Common myeloid progenitor, CD34-positive (primary cell): ENCODE measurements around the gene LIPG.

ENCODE experiments used
- CTCF ChIA-PET: fragments of 350-600 bp; sonication (Branson Sonifier 250); formaldehyde crosslinking; loops from one replicate; lab custom pipeline; 2021; ENCODE audit warnings: antibody characterized with exemption; lab: Charles Lee
- POLR2A ChIA-PET: fragments of 350-600 bp; sonication (Branson Sonifier 250); formaldehyde crosslinking; loops from one replicate; lab custom pipeline; 2021; ENCODE audit warnings: antibody characterized with exemption; lab: Charles Lee
- DNase-seq, 3 donors: peaks; one replicate each; pipeline versions ENCODE4 v3.0.0 to v3.0.0-alpha.2; 2013
- H3K27ac ChIP-seq, 2 experiments: 1 replicate in 1 of 2; 2 replicates in 1 of 2; pipeline ENCODE4 v1.7.0; 2013; ENCODE audit warnings: inconsistent platforms in 2 of 2, low read length in 2 of 2, mild to moderate bottlenecking in 2 of 2, low read depth in 1 of 2, moderate library complexity in 1 of 2; ENCODE audit not compliant: severe bottlenecking in 2 of 2, insufficient read depth in 1 of 2, poor library complexity in 1 of 2
- H3K27me3 ChIP-seq, 5 experiments: replicated peaks in 2 of 5; 1 replicate in 3 of 5; 2 replicates in 2 of 5; pipeline versions ENCODE4 v1.6.1 to v1.7.0; 2013; ENCODE audit warnings: low read length in 4 of 5, mild to moderate bottlenecking in 2 of 5, moderate library complexity in 2 of 5, inconsistent platforms in 1 of 5; ENCODE audit not compliant: insufficient read depth in 5 of 5, control insufficient read depth in 4 of 5
- H3K36me3 ChIP-seq, 4 experiments: 1 replicate in 2 of 4; 2 replicates in 2 of 4; pipeline versions ENCODE4 v1.6.1 to v1.7.0; 2013; ENCODE audit warnings: low read length in 3 of 4, control low read depth in 1 of 4, mild to moderate bottlenecking in 1 of 4; ENCODE audit not compliant: control insufficient read depth in 4 of 4, insufficient read depth in 4 of 4
- H3K4me1 ChIP-seq, 4 experiments: 1 replicate in 3 of 4; 2 replicates in 1 of 4; pipeline versions ENCODE4 v1.6.1 to v1.7.1; 2013; ENCODE audit warnings: low read length in 3 of 4, mild to moderate bottlenecking in 3 of 4, control low read depth in 1 of 4, inconsistent platforms in 1 of 4, moderate library complexity in 1 of 4; ENCODE audit not compliant: control insufficient read depth in 4 of 4, insufficient read depth in 4 of 4; ENCODE audit errors: control extremely low read depth in 1 of 4
- H3K4me3 ChIP-seq, 7 experiments: 1 replicate in 4 of 7; 2 replicates in 3 of 7; pipeline versions ENCODE4 v1.5.1 to v1.7.0; 2013; ENCODE audit warnings: mild to moderate bottlenecking in 7 of 7, low read length in 6 of 7, moderate library complexity in 6 of 7, inconsistent platforms in 2 of 7, low read depth in 2 of 7, control low read depth in 1 of 7; ENCODE audit not compliant: insufficient read depth in 4 of 7, control insufficient read depth in 1 of 7; ENCODE audit errors: extremely low read depth in 1 of 7
- H3K9me3 ChIP-seq, 5 experiments: 1 replicate in 4 of 5; 2 replicates in 1 of 5; pipeline versions ENCODE4 v1.6.1 to v1.7.1; 2013; ENCODE audit warnings: low read length in 4 of 5, mild to moderate bottlenecking in 2 of 5, inconsistent platforms in 1 of 5, low read depth in 1 of 5, moderate library complexity in 1 of 5; ENCODE audit not compliant: control insufficient read depth in 4 of 5, insufficient read depth in 2 of 5; ENCODE audit errors: control extremely low read depth in 1 of 5
- whole genome bisulfite sequencing: methylation state at CpG from one replicate; pipeline ENCODE4 v1.1.5; 2013; ENCODE audit not compliant: insufficient coverage; 5-methylcytosine and 5-hydroxymethylcytosine counted together

Gene LIPG

DNA sequence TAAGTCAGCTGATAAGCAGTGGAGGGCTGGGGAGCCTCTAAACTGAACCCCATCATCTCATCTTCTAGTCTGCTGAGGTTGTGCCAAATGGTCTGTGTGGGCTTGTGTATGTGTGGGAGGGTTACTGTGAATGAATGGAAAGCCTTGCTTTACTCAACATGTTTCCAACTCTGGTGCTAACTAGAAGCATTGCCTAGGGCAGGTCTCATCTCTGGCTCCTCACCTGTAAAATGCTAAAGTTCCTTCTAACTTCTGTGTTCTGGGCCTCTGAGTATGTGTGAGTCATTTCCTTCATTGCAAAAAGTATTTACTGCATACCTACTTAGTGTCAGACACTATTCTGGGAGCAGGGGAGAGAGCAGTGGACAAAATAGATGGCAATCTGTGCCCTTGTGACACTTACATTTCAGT lies 1.3 kb downstream of the LIPG start:
- no peak overlapping the region for H3K27ac ChIP-seq
- peaks cover 0 to 20% (median 14%) of the 10 kb centered on the region in 4 experiments for H3K4me1 ChIP-seq
- peak in 1 of 3 donors; percentile 16 for DNase-seq
- H3K4me3 ChIP-seq, result no peak overlapping the region
- H3K36me3 ChIP-seq, result no peaks in the 10 kb centered on the region
- no peaks in the 10 kb centered on the region for H3K9me3 ChIP-seq
- ChIA-PET CTCF (interaction anchor here (0.9 to 1.1 kb wide), 2 partner anchors 11 to 99 kb away, joined by 3 to 4 read pairs; no protein-coding TSS in a partner anchor), POLR2A (no interaction called here)
- peaks cover 16 to 80% (median 36%) of the 10 kb centered on the region in 5 experiments for H3K27me3 ChIP-seq

DNA sequence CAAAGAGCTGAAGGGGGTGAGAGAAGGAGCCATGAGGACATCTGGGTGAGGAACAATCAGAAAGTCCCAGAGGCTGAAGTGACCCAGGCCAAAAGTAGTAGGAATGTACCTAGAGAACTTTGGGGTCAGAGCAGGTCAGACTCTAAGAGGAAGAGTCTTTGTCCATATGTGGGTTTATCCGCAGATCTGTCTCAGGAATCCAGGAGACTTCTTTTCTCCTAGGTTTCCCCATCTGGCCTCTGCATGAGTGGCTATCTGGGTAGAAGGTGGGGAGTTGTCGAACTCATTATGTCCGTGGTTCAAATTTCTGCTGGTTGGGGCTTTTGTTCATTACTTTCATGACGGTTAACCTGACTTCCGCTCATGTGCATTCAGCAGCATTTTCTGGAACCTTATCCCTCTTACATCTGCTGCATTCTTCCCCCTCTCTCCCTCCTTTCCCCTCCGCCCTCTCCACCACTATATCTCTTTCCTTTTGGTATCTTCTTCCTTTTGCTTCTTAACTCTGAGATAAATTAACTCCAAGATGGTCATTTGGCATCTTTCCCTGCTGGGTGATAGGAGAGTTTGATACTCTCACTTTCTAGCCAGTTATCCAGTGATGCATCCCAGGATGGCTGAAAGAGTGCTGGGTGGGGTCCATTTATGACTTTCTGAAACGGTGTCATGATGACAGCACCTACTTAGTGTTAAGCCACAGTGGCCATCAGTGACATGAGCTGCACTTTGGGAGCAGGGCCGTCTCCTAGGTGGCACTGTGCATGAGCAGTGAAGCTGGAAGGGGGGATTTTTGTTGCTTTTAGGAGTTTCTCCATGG lies 2.1 kb downstream of the LIPG start:
- CTCF ChIA-PET, result interaction anchor here (1.1 kb wide), 1 partner anchor 100 kb away, joined by 4 read pairs; no protein-coding TSS in a partner anchor
- no peak for DNase-seq
- H3K36me3 ChIP-seq, result no peaks in the 10 kb centered on the region
- peaks cover 0 to 20% (median 14%) of the 10 kb centered on the region in 4 experiments for H3K4me1 ChIP-seq
- no peaks in the 10 kb centered on the region for H3K9me3 ChIP-seq
- WGBS, result 86% methylated on average over 7 of the region's 8 CpGs
- POLR2A ChIA-PET, result no interaction called here
- no peak overlapping the region for H3K27ac ChIP-seq
- peaks cover 16 to 75% (median 36%) of the 10 kb centered on the region in 5 experiments for H3K27me3 ChIP-seq
- H3K4me3 ChIP-seq, result no peak overlapping the region

DNA sequence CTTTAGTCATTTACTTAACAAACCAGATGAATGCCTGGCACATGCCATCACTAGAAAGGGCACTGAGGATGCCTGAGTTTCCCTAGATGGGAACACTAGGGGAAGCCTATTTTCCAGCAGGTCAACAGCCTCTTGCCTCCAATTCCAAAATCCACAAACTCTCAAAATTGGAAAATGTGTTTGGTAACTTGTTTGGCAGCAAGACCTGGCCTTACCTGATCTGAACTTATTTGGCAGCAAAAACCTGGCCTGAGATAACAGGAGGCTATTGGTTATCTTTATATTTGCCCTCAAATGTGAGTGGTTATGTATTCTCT lies 2.6 kb downstream of the LIPG start:
- DNase-seq, result no peak
- Histone ChIP-seq H3K36me3 (no peaks in the 10 kb centered on the region), H3K4me3 (no peak overlapping the region), H3K4me1 (peaks cover 0 to 20% (median 14%) of the 10 kb centered on the region in 4 experiments), H3K27ac (no peak overlapping the region), H3K9me3 (no peaks in the 10 kb centered on the region), H3K27me3 (peaks cover 16 to 74% (median 36%) of the 10 kb centered on the region in 5 experiments)
- ChIA-PET POLR2A (no interaction called here), CTCF (no interaction called here)

DNA sequence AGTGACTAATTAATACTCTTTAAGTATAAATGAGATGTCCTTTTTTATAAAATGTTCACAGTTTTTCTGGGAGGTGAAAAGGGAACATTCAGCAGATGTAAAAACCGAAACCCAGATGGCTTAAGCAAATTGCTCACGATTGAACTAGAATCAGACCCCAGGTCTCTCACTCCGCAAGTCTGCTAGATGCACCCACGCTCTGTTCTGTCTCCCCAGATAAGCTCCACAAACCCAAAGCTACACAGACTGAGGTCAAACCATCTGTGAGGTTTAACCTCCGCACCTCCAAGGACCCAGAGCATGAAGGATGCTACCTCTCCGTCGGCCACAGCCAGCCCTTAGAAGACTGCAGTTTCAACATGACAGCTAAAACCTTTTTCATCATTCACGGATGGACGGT lies 3.2 kb downstream of the LIPG start:
- H3K36me3 ChIP-seq, result no peaks in the 10 kb centered on the region
- POLR2A ChIA-PET, result no interaction called here
- peaks cover 13 to 67% (median 35%) of the 10 kb centered on the region in 5 experiments for H3K27me3 ChIP-seq
- CTCF ChIA-PET, result interaction anchor here (0.7 to 1.5 kb wide), 2 partner anchors 55 to 96 kb away, joined by 3 to 4 read pairs; no protein-coding TSS in a partner anchor
- H3K27ac ChIP-seq, result no peak overlapping the region
- peaks cover 0 to 20% (median 14%) of the 10 kb centered on the region in 4 experiments for H3K4me1 ChIP-seq
- no peak overlapping the region for H3K4me3 ChIP-seq
- WGBS, result 87% methylated on average over 9 of the region's 9 CpGs
- no peak for DNase-seq
- no peaks in the 10 kb centered on the region for H3K9me3 ChIP-seq

DNA sequence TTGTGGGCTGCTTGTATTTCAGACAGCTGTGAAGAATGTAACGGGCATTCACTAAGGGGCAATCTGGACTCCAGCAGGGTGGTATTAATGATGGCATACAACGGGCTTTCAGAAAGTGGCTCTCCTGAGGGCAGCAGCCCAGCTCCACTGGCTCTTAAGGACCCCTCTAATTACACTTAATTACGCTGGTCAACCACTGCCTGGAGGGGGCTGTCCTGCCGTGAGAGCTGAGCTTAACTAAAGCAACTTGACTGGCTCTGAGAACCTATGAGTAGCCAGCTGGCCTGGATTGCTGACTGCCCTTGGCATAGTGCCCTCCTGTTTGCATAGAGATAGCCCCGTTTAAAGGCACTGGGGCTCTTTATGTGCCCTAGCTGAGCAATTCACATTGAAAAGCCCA lies 3.8 kb downstream of the LIPG start:
- no peaks in the 10 kb centered on the region for H3K36me3 ChIP-seq
- H3K27me3 ChIP-seq, result peaks cover 13 to 62% (median 32%) of the 10 kb centered on the region in 5 experiments
- no peak overlapping the region for H3K4me3 ChIP-seq
- ChIA-PET CTCF (interaction anchor here (0.7 to 1.5 kb wide), 2 partner anchors 55 to 97 kb away, joined by 3 to 4 read pairs; no protein-coding TSS in a partner anchor), POLR2A (no interaction called here)
- no peak overlapping the region for H3K27ac ChIP-seq
- H3K9me3 ChIP-seq, result no peaks in the 10 kb centered on the region
- no peak for DNase-seq
- H3K4me1 ChIP-seq, result peaks cover 0 to 20% (median 13%) of the 10 kb centered on the region in 4 experiments
- WGBS, result 93% methylated on average over 4 of the region's 5 CpGs

DNA sequence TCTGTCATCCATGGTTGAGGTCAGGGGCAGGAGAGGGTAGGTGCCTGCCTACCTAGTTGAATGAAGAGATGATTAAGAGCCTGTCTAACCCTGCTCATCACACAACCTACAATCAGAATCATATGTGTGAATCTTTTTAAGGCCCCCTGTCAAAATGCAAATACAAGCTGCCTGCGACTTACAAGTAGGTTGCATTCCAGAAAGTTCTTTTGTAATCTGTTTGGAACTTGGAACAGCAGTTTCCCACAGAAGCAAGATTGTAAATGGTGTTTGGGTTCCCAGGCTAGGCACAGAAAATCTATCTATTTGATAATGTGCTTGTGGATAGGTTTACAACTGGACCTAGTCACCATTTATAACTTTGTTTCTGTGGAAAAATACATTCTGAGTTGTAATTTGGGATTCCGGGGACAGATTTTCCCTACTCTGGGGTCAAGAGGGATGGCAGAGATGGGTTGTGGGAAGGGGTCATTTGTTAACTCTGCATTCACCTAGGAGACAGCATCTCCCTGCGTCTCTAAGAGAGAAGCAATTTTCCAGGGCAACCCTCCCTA lies 4.4 kb downstream of the LIPG start:
- no peak overlapping the region for H3K4me3 ChIP-seq
- H3K27ac ChIP-seq, result no peak overlapping the region
- ChIA-PET POLR2A (no interaction called here), CTCF (interaction anchor here (1.5 kb wide), 1 partner anchor 97 kb away, joined by 4 read pairs; no protein-coding TSS in a partner anchor)
- peaks cover 13 to 55% (median 28%) of the 10 kb centered on the region in 5 experiments for H3K27me3 ChIP-seq
- DNase-seq, result no peak
- 100% methylated on average over 2 of the region's 3 CpGs for WGBS
- no peaks in the 10 kb centered on the region for H3K9me3 ChIP-seq
- no peaks in the 10 kb centered on the region for H3K36me3 ChIP-seq
- H3K4me1 ChIP-seq, result peaks cover 0 to 13% (median 8%) of the 10 kb centered on the region in 4 experiments

DNA sequence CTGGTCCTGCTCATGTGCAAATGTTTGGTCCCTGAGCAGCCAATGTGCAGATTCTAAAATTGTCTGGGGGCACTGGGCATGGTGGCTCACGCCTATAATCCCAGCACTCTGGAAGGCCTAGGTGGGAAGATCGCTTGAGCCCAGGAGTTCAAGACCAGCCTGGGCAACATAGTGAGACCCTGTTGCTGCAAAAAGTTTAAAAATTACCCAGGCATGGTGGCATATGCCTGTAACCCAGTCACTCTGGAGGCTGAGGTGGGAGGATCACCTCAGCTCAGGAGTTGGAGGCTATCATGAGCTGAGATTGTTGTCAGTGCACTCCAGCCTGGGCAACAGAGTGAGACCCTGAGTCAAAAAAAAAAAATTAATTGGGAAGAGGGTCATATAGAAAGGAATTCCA lies 5.1 kb downstream of the LIPG start:
- POLR2A ChIA-PET, result no interaction called here
- CTCF ChIA-PET, result no interaction called here
- Histone ChIP-seq H3K4me1 (peaks cover 0 to 6% (median 2%) of the 10 kb centered on the region in 4 experiments), H3K36me3 (no peaks in the 10 kb centered on the region), H3K27me3 (peaks cover 9 to 49% (median 23%) of the 10 kb centered on the region in 5 experiments), H3K4me3 (no peak overlapping the region), H3K27ac (no peak overlapping the region), H3K9me3 (no peaks in the 10 kb centered on the region)
- 100% methylated on average over 2 of the region's 2 CpGs for WGBS
- DNase-seq, result no peak
